GM21786 (cell line): ENCODE data around the gene FLRT2.

Source experiments
- ATAC-seq: cut with Tn5 transposase; IDR thresholded peaks from one replicate; pipeline ENCODE4 v1.9.1; 2021; ENCODE audit not compliant: unreplicated experiment

Gene FLRT2

GRCh38 chr14:85634205-85634604 lies 104.3 kb downstream of the FLRT2 start:
- no peak for ATAC-seq

DNA sequence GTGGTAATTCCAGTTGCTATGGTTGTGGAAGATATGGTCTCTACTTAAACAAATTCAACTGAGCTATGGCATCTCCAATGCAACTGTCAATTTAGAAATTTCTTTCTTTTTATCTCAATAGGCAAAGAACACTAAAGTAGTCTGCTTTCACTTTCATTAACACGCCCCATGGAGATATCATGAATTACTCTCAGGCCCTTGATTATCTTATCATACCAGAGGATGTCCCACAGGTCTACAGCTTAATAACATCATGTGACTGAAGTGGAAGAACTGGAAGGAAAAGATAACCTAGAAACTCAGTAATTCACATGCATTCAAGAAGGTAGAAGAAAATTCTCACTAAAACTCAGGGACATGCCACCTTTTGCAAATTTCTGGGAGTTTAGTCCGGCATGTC lies 114.3 kb downstream of the FLRT2 start:
- no peak for ATAC-seq

DNA sequence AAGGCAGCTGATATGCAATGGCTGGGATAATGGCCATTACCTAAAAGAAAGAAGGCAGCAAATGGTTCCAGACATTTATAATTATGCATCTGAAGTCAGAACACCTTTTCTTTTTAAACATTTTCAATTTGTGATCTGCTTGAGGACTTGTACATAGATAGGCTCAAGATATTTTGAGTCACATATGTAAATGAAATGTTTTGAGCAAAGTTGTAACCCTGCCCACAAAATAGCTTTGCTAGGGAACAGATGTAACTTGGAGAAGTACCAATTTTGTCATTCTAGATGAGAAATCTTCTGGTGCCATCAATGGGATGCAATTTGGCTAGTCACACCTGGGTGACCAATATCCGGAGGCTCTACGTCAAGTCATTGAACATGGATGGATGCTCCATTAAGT lies 123.1 kb downstream of the FLRT2 start:
- ATAC-seq, result no peak

DNA sequence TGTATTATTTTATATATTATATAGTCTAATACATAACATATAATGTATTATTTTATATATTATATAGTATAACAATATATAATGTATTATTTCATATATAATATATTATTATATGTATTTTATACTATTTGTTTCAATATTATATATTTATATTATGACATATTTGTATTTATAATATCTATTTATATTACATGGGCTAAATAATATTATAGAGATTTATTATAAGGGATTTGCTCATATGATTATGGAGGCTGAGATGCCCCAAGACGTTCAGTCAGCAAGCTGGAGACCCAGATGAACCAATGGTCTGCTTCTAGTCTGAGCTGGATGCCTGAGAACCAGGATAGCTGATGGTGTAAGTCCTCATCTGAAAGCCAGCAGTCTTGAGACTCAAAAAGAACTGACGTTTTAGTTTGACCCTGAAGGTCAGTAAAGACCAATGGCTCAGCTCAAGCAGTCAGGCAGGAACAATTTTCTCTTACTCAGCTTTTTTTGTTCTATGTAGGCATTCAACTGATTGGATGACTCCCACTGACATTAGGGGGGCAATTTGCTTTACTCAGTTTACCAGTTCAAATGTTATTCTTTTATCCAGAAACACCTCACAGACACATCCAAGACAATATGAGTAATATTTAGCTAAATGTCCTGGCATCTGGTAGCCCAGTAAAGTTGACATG lies 130.4 kb downstream of the FLRT2 start:
- ATAC-seq, result no peak

DNA sequence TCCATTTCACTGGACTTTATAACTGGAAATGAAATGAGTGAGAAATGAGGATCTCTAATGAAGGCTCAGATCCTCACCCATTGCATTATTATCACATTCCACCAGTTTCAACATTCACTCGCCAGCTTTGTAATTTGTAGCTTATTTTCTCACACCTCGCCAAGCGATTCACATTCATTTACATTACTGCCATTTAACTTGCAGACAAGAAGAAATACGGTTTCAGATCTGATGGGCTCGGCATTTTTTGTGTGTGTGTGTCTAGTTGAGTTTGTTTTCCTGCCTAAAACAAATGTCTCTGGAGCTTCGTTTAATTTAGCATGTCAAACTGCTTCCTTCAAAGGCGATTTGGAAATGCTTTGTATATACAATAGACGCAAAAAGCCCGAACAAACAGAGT lies 132.2 kb downstream of the FLRT2 start:
- no peak for ATAC-seq

GRCh38 chr14:85663256-85663655 lies 133.3 kb downstream of the FLRT2 start:
- ATAC-seq, result no peak

- ATAC-seq, result no peak
Measured at GRCh38 chr14:85663667-85664066, 133.7 kb downstream of the FLRT2 start.

- no peak for ATAC-seq
Measured at GRCh38 chr14:85675957-85676356, 146.0 kb downstream of the FLRT2 start.

DNA sequence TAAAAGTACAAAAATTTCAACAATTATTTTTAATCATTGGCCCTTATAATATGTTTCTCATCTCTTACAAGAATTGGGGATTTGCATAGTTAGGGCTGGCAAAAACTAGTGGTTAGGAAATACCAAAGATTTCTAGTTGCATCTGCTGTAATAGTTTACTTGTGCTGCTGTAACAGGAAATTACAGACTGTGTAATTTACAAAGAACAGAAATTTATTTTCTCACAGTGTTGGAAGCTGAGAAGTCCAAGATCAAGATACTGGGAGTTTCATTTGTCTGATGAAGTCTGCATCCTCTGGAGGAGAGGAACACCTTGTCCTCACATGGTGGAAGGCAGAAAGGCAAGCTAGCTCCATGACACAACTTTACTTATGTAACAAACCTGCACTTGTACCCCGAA lies 157.0 kb downstream of the FLRT2 start:
- ATAC-seq, result no peak

DNA sequence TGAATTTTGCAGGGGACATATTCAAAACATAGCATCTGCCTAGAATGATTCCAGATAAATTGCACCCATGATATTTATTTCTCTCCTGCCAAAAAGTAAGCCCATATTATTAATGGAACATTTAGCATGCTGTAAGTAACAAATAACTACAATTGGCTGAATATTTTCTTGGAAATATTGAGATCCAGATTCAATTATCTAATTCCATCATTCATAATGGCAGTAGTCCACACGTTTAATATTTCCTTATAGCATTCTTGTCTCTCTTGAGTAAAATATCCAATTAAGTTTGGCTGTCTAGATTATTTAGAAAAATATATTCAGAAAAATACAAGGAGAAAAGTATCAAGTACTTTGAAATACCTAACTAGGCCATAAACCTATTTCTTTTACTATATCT lies 157.5 kb downstream of the FLRT2 start:
- no peak for ATAC-seq

GRCh38 chr14:85688006-85688405 lies 158.1 kb downstream of the FLRT2 start:
- ATAC-seq, result no peak

- ATAC-seq, result no peak
Measured at GRCh38 chr14:85695300-85695699, 165.4 kb downstream of the FLRT2 start.

DNA sequence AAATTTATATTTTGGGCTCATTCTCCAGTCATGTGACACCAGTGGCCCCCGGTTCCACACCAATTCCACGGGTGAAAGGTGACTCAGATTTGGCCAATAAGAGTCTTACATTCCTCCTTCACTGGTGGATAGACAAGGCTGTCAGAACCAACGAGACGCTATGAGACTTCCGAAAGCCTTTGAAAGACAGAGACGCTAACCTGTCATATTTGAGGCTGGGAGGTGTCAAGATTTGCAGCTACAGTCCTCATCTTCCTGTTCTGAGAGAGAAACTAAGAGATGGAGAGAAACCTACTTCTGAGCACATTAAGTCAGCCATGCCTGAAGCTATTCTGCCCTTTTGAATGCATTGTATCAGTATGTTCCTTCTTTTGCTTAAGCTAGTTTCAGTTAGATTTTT lies 171.2 kb downstream of the FLRT2 start:
- no peak for ATAC-seq

- no peak for ATAC-seq
Measured at GRCh38 chr14:85701763-85702162, 171.8 kb downstream of the FLRT2 start.

- ATAC-seq, result no peak
Measured at GRCh38 chr14:85702191-85702590, 172.2 kb downstream of the FLRT2 start.

GRCh38 chr14:85702997-85703396 lies 173.1 kb downstream of the FLRT2 start:
- no peak for ATAC-seq
